Activated CD4-positive, alpha-beta T cell treated with anti-CD3 and anti-CD28 coated beads, Interleukin-2, Interleukin-6, amounts not matched to agents 100 ng/mL and 50 ng/mL, durations not matched to agents 16 hours and 8 hours (primary cell): ENCODE results near the gene NUMB.
A peak's percentile ranks its signal among the peaks of the same experiment; 100 is the strongest.
"Not testable (repeated sequence)": the region's sequence is repeated elsewhere in the genome, so short reads cannot be mapped to it uniquely, and the experiment has no call there.

Experiments
- DNase-seq: peaks from one replicate; pipeline ENCODE4 v3.0.0-alpha.2; 2020

Gene NUMB

DNA sequence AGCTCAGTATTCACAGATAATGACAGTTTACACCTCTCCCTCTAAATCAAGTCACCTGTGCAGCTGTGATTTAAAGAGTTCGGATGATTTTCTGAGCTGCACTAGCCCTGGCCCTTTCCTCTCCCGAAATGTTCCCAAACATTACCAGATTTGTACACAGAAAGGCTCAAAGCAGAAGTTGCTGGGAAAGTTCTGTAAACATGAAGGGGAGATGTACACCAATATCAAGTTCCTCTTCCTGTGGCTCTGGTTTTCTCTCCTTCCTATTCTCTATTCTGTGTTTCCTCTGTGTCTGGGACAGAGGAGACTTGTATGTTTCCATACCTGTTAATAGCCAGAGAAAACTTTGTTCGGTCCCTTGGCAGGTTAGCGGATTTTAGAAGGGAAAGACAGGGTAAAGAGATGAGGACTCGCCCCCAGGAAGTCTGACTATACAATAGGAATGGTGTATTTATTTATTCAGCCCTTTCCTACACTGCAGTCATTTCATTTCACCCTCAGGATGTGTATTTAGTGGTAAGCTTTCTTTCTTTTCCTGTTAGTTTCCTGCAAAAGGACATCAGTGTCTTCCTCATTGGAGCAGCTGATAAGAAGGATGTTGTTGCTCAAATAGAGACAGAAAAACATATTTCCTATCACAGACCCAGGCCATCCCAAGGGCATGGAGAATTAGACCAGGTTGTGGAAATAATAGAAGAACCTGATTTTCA is 7.6 kb upstream of the NUMB start:
- DNase-seq, result no peak

DNA sequence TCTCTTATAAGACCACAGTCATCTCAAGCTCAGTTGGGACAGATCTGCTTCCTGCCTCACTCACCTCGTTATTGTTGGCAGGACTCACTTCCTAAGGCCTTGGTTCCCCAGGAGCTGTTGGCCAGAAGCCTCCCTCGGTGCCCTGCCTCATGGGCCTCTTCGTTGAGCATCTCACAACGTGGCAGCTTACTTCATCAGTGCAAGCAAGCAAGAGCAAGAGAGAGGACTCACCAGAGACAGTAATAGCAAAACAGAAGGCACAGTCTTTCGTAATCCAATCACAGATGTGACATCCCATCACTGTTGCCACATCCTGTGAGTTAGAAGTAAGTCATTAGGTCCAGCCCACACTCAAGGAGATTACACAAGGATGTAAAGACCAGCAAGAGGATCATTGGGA is 5.1 kb upstream of the NUMB start:
- DNase-seq, result peak; percentile 90

DNA sequence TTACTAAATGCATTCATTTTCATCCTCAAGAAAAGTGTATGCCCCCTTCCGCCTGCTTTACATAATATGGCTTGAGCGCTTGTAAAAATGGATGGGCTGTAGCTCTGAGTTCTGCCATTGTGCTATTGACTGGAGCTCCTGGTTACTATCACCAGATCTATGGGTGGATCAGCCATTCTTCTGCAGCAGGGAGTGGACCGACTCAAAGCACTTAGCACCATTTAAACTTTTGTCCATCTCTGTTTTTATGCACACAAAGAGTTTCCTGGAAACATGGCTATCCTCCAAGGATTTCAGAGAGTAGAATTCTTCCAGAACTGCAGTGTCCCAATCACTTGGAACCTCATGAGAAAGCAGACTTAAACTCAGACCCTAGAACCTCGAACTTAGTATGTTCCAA is 4.5 kb upstream of the NUMB start:
- no peak for DNase-seq

DNA sequence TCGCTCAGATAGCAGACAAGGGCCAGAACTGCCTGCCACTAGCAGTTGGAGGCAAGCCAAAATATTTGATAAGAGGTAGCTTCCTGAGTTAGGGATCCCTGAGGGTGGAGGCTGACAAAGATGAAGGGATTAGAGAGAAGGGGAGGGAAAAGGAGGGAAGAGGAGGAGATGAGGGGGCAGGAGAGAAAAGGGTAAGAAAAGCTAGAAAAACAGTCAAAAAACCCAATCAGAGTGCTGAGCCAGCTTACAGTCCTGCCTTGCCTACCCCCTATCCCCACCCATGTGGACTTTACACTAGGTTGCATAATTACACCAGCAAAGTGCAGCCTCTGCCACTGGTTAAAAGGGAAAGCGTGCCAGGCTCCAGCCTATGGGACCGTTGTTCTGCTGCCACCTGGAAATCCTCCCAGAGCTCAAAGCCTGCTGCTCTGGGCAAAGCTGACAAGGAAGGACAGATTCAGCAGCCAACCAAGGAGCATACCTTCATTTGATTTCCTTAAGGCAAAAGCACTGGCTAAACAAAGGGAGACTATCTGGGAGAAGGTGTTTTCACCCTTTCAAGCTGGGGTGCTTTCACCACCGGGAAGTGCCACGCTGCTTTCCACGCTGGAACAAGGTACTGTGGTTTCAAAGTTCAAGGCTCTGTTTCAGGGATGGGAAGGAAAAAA is 3.8 kb upstream of the NUMB start:
- no peak for DNase-seq

GRCh38 chr14:73461478-73462047 is 3.2 kb upstream of the NUMB start:
- DNase-seq, result no peak

- no peak for DNase-seq
Observed at GRCh38 chr14:73460691-73461127, 2.4 kb upstream of the NUMB start.

DNA sequence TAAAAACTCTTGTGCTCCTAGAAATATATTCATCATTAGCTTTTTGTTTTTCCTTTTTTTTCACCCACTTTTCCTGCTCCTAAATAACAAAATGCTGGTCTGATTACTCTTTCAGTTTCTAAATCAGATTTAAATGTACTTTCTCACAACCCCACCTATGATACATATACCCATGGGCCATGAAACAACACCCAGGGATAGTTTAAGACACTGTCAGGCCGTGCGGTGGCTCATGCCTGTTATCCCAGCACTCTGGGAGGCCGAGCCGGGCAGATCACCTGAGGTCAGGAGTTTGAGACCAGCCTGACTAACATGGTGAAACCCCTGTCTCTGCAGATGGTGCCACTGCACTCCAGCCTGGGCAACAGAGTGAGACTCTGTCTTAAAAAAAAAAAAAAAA is 1.6 kb upstream of the NUMB start:
- DNase-seq, result no peak

- DNase-seq, result no peak
Observed at GRCh38 chr14:73457924-73458182, 493 bp downstream of the NUMB start.

DNA sequence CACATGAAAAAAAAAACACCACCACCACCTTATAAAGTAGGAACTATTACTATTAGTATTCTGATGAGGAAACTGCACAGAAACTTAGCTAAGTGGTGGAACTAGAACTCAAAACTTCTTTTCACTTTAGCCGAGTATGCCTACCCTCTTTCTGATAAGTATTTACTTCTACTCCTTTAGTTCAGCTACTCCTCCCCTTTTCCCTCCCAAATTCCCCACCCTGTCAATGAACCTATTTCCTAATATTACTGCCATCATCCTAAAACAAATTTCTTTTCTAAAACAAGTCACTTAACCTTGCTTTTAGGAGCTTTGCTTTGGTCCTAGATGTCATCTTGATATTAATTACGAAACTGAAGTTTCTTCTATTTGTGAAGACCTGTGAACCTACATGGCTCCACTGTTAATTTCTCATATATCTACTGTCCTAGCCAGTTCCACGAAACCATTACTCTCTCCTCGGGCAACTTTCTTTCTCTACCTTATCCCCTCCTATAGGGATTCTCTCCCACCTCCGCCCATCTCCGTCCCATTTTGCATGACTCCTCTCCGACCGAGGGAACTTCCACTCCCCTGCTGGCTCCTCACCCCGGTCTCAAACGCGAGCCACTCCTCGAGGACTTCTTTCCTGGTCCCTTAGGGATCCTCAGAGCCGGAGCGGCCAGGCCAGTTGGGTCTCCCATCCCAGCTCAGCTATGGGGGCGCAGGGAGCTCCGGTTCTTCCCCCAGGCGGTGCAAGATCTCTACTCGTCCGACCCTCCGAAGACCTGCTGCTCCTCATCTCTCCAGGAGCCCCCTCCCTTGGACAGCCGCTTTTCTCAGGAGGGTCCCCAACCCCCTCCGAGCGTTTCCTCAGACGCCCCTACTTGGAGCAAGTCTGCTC is 1.1 kb downstream of the NUMB start:
- DNase-seq, result peak; percentile 12

DNA sequence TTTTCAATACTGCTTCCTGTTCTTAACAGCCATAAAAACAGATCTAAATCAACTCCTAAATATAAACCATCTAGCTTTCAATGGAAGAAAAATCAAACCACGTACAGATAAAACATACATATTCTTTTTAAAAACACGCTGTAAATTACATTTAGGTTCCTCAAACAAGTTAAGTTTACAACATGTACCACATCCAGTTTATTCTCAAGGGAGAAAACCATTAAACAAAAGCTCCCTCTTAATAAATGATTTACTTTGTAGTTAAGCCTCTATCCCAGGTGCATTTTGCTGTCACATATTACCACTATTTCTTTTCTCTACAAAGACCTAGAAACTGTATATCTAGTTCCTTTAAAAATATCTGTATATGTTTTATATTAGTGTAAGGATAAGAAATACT is 3.1 kb downstream of the NUMB start:
- DNase-seq, result no peak

- DNase-seq, result peak; percentile 26
Observed at GRCh38 chr14:73452341-73453186, 5.8 kb downstream of the NUMB start.

DNA sequence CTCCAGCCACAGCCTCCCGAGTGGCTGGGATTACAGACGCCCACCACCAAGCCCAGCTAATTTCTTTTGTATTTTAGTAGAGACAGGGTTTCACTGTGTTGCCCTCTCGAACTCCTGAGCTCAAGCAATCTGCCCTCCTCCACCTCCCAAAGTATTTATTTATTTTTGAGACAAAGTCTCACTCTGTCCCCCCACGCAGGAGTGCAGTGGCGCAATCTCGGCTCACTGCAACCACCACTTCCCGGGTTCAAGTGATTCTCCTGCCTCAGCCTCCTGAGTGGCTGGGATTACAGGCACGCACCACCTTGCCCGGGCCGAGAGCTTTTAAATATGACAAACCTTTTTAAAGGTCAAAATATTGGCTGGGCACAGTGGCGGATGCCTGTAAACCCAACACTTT is 14.6 kb downstream of the NUMB start:
- no peak for DNase-seq

DNA sequence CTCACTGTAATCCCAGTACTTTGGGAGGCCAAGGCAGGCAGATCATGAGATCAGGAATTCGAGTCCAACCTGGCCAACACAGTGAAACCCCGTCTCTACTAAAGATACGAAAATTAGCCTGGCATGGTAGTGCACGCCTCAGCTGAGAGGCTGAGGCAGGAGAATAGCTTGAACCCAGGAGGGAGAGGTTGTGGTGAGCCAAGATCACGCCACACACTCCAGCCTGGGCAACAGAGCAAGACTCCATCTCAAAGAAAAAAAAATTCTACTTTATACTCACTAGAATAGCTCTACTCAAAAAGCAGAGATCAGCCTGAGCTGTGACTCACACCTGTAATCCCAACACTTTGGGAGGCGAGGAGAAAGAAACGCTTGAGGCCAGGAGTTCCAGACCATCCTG is 17.1 kb downstream of the NUMB start:
- DNase-seq, result no peak

- no peak for DNase-seq
Observed at GRCh38 chr14:73438993-73439392, 19.4 kb downstream of the NUMB start.

- DNase-seq, result no peak
Observed at GRCh38 chr14:73437206-73437605, 21.1 kb downstream of the NUMB start.

GRCh38 chr14:73432124-73432523 is 26.2 kb downstream of the NUMB start:
- no peak for DNase-seq

- no peak for DNase-seq
Observed at GRCh38 chr14:73428353-73428824, 30.0 kb downstream of the NUMB start.

GRCh38 chr14:73427516-73428264 is 30.7 kb downstream of the NUMB start:
- DNase-seq, result no peak

GRCh38 chr14:73426877-73427276 is 31.5 kb downstream of the NUMB start:
- DNase-seq, result no peak

DNA sequence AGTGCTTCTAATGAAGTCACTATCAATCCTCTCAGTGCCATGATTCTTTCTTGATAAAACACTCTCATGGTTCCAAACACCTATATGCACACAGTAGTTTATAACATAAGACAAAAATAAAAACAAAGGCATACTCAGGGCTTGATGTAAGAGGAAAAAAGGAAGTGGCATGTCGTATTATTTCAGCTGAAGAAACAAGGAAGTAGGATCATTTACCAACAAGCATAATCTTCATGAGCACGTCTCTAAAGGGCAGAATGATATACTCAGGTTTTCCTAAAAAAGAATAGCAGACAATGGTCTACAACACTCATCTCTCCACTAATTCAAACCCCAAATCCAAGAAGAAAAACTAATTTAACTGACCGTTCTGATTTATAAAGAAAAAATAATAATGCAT is 33.9 kb downstream of the NUMB start:
- no peak for DNase-seq

DNA sequence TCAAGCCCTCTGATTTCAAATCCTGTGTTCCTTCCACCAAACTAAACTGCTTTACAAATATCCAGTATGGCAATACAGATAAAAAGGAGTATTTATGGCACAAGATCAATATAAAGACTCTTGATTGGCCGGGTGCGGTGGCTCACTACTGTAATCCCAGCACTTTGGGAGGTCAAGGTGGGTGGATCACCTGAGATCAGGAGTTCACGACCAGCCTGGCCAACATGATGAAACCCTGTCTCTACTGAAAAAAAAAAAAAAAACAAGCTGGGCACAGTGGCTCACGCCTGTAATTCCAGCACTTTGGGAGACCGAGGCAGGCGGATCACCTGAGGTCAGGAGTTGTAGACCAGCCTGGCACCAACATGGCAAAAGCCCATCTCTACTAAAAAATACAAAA is 35.3 kb downstream of the NUMB start:
- DNase-seq, result not testable (repeated sequence)

DNA sequence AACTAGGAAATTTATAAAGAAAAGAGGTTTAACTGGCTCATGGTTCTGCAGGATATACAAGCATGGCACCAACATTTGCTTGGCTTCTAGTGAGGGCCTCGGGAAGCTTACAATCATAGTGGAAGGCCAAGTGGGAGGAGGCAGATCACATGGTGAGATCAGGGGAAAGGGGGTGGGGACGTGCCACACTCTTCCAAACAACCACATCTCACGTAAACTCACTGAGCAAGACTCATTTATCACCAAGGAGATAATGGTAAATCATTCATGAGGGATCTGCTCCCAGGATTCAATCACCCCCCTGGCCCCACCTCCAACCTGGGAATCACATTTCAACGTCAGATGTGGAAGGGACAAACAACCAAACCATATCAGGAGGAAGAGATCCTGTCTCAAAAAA is 35.8 kb downstream of the NUMB start:
- no peak for DNase-seq
